NCI-H128 (cell line): ENCODE results near the gene CCDC61.
A peak's percentile ranks its signal among the peaks of the same experiment; 100 is the strongest.

ENCODE experiments used
- DNase-seq: peaks from one replicate; lab custom pipeline; 2025; ENCODE audit not compliant: unreplicated experiment; lab: John Stamatoyannopoulos, UW

Gene CCDC61

DNA sequence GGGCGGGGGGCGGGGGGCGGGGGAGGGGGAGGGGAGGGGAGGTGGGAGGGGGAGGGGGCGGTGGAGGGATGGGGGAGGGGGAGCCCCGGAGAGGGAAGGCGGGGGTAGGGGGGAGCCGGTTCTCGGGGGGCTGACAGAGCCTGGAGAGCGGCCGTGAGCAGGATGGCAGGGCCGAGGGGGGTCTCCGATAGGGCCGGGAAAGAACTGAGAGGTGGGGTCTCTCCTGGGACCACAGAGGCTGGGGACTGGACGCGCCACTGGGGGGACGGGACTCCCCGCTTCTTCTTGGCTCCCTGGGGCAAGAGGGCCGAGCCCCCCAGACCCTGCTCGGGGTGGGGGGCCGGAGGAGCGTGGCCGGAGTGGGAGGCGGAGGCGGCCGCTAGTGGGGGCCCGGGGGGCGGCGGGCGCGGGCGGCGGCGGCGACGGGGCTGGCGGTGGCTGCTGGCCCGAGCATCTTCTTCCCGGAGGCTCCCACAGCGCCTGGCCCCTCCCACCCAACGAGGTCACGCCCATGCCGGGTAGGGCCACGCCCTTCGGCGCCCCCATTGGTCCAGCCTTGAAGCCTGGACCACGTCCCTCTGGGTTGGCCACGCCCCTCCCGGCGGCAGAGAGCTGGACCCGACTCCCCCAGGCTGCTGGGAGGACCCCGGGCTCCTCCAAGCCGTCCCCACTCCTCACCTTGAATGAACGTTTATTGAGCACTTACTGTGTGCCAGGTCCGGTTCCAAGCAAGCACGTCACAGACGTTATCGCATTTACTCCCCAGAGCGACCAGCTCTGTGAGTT lies 21.5 kb upstream of the CCDC61 start, which contains the start of gene NOVA2:
Gene NOVA2 (minus strand): TSS at position 313 of the 786 bp plus-strand sequence. CDS start 514 bp downstream, outside the sequence.
- DNase-seq, result peak; percentile 79

DNA sequence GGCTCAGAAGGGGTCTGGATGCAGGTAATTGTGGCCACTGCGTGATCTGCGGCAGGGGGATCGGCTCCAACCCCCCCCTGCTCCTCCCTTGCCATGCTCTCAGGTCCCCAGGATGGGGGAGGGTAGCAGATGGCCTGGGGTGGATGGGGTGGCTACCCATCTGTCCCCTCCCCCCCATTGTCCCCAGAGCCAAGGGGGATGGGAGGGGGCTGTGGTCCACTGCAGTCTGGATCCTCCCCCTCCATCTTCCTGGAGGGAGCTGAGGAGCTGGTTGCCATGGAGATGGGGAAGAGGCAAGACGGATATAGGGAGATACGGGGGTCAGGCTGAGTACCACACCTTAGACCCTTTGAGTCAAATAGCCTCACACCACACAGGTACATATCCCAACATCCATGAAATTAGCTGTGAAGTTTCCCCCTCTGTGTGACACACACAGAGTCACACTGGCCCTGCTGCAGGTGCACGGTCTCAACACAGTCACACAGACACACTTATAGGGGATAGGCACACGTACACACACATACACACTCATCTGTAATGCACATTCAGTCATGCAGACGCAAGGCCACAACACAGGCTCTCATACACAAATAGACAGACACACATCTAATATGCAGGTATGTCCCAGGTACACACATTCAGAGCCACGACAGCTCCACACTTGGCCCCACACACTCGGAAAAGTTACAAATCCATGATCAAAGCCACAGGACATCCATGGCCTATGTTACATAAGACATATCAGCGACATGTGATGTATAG lies 19.8 kb upstream of the CCDC61 start:
- no peak for DNase-seq

DNA sequence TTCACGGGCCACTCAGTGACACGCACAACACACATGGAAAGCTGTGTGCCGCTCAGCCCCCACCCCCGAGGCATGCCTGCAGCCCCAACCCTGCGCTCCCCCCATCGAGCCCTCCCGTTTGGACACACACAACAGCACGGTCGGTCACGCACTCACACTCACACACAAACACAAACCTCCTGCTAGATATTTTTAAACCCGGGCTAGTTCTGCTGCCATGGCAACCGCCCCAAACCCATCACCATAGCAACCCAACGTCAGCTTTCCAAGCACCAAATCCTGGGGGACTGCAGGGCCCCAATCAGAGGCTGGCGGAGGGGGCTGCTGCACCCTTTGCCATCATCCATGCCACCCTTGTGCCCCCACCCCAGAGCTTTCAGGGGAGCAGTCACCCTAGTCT lies 19.1 kb upstream of the CCDC61 start:
- no peak for DNase-seq

DNA sequence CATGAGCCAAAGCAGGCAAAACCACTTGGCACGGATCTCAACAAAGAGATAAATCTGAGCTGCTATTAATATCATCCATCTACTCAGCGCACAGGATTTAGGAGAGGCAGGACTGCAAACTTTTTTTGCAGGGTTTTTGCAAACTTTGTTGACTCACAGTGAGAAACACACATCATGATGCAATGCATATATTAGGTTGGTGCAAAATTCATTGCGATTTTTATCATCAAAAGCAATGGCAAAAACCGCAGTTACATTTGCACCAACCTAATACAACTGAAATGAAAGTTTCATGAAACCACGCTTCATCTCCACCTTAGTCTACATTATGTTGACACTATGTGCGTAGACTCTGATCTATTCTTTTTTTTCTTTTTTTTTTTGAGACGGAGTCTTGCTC lies 17.1 kb upstream of the CCDC61 start:
- no peak for DNase-seq

DNA sequence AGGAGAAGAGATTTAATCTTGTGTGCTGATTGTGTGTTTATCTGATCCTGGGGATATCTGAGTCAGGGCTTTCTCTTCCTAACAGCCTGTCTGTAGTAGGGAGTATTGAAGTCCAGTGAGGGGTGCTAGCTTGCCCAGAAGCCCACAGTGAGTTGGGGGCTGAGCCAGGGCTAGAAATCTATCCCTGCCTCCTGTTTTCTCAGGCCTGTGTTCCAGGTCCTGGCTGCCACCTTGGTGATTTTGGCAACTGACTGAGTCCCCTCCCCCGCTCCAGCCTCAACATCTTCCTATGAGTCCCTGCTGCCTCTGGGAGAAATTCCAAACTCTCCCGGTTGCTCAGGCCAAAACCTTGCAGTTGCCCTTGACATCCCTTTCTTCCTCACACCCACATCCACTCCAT lies 13.9 kb upstream of the CCDC61 start:
- no peak for DNase-seq

DNA sequence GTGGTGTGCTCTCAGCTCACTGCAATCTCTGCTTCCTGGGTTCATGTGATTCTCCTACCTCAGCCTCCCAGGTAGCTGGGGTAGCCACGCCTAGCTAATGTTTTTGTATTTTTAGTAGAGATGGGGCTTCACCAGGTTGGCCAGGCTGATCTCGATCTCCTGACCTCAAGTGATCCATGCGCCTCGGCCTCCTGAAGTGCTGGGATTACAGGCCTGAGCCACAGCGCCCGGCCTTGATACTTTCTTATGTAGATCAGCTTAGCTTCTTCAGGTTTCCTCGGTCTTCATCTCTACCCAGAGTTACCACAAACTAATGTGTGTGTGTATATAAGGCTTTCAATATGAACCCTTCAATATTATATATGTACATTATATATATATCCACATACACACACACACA lies 9.9 kb upstream of the CCDC61 start:
- DNase-seq, result no peak

DNA sequence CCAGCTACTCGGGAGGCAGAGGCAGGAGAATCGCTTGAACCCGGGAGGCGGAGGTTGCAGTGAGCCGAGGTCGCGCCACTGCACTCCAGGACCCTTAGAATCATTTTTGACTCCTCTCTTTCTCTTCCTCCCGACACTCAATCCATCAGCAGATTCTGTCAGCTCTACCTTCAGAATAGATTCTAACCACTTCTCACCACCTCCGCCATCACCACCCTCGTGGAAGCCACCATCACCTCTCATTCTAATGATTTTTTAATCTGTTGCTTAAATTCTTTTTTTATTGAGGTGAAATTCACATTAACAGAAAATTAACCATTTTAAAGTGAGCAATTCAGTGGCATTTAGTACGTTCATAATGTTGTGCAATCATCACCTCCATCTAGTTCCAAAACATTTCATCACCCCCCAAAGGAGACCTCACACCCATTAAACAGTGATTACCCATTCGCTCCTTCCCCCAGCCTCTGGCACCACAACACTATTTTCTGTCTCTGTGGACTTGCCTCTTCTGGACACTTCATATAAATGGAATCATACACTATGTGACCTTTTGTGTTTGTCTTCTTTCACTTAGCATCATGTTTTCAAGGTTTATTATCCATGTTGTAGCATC lies 5.0 kb upstream of the CCDC61 start:
- no peak for DNase-seq

DNA sequence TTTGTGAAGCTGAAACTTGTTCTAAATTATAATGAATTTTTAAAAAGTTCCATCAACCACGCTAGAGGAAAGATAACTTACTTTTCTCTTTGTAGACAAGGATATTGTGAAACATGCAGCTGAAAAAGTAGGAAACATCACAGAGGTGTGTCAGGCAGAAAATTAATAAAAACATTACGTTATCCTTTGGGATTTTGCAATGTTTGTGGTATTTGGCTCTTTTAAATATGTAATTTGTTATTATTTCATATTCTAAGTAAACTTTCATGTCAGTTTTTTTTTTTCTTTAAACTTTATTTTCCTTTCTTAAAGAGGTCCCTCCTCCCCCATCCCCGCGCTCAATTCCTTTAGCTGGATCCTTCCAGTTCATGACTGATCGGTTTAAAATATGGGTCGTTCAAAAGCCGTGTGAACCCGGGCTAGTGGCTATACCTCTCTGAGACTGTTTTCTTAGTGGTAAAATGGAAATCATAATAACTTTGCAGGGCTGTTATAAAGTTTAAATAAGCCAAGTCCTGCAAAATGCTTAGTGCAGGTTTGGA lies 740 bp upstream of the CCDC61 start:
- no peak for DNase-seq

DNA sequence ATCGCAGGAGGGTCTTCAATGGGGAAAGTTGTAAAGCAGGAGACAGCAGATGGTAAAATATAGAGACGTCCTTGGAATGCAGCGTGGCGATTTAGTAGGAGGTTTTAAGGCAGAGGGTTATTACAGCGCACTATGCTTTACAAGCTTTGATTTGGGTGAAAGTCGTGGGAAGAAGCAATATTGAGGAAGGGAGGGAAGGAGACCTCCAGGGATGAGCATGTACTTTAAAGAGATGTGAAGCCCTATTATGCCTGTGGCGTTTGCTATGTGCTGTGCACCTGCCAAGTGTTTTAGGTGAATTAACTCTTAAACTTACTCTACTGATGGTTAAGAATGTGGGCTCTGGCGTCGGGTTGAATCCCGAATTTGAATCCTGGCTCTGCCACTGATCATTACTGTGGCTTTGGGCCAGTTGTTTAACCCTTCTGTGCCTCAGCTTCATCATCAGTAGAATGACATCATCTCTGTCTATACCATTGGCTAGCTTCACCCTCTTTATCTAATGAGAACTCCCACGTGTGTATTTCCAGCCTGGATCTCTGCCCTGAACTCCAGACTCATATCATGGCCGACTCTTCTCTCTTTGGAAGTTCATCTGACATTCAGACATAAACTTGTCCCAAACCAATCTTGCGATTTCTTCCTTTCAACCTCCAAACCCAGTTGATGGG lies 583 bp downstream of the CCDC61 start:
- DNase-seq, result no peak

DNA sequence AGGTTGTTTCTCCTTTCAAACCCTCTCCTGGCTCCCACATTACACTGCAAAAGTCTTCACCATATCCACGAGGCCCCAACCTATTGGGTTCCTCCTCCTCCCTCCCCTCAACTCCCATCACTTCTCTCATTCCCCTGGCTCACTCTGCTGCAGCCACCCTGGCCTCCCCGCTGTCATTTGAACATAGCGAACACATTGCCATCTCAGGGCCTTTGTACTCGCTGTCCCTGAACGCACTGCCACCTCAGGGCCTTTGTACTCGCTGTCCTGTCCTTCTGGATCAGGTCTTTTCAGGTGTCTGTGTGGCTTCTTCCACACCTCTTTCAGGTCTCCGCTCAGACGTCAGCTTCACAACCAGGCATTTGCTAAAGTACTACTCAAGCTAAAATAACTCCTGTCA lies 1.7 kb downstream of the CCDC61 start:
- DNase-seq, result no peak

DNA sequence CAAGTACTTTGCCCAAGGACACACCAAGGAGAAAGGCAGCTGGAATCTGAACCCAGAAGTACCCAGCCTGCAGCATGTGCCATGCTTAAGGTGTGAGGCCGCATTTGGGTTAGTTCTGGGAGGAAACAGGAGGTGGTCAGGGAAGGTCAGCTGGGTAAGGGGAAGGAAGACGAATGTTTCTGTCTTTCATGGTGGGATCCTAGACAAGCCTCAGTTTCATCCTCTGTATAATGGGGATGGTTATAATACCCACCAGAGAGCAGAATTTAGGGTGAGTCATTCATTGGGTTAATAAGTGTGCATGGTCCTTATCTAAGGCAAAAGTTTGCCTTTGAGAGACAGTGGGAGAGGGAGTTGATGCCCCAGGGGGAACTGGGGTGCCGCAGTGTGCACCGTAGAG lies 3.6 kb downstream of the CCDC61 start:
- DNase-seq, result no peak

DNA sequence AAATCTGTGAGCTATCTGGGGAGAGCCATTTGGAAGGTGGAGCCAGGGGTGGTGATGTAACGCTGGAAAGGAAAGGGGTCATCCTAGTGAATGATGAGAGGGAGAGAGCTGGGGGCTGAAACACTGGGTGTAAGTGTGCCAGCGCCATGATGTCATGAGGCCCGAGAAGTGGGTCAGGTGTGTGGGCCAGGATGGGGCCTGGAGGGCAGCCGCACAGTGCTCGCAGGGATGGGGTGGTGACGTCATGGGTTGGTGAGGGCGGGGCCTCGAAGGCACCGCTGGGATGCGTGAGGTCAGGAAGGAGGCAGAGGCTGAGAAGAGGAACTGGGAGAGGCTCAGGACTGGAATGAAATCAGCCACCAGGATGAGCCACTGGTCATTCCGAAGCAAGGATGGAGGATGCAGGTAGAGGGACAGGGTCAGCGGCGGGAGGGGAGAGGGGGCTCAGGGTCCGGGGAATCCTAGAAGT lies 4.4 kb downstream of the CCDC61 start:
- DNase-seq, result no peak

DNA sequence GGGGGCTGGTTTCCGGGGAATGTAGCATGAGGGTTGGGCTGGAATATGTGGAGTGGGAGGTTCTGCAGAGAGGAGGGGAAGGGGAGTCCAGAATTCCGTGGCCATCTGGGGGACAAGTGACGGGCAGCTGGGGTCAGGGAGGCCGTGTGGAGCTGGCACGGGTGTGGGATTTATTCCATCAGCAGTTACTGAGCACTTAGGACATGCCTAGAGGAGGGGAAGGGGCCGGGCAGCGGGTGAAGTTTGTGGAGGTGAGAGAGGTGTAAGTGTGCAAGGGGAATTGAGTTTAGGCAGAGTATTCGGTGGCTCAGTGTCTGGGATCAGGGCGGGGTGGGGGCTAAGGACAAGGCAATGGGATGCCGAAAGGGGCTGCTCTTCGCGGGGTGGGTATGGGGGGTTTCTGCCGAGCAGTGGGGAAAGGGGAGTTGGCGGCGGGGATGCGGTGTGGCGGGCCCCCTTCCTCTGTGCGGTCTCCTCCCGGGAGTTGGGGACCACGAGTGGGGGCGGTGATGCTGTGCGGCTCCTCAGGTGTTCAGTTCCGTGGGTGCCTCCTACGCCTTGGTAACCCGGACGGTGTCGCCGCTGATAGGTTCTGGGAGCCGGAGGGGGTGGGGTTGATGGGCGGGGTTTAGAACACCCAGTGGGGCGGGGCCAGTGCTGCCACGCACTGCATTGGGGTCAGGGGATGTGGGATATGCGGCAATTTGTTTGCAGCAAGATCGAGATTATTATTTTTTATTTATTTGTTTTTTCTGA lies 5.4 kb downstream of the CCDC61 start:
- DNase-seq, result no peak

DNA sequence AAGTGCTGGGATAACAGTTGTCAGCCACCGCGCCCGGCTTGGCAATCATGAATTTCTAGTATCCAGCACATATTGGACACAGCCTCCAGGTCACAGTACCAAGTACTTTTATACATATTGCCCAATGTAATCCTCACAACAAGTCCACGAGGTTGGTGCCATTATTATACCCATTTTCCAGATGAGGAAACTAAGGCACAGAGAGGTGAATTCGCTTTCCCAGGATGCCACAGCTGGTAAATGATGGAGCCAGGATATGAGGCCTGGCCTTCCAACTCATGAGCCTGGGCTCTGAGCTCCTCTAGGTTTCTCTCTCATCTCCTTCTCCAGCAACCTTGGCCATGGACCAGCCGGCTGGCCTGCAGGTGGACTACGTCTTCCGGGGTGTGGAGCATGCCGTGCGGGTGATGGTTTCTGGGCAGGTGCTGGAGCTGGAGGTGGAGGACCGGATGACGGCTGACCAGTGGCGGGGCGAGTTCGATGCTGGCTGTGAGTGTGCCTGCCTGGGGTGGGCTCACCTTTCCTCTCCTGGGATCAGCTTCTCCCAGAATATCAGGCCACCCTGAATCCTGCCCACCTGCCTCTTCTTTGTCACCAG lies 7.5 kb downstream of the CCDC61 start:
- DNase-seq, result no peak

DNA sequence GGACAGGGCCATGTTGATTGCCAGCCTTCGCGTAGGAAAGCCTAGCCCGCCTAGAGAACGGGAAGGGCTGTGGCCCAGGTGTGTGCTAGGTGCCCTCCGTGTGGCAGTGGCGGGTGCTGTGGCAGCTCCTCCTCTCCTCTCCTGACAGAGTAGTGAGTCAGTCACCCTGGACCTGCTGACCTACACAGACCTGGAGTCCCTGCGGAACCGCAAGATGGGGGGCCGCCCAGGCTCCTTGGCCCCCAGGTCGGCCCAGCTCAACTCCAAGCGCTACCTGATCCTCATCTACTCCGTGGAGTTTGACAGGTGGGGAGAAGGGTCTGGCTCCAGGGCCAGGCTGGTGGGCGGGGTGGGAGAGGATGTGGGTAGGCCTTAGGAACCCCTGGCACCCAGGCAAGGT lies 11.1 kb downstream of the CCDC61 start:
- DNase-seq, result no peak

DNA sequence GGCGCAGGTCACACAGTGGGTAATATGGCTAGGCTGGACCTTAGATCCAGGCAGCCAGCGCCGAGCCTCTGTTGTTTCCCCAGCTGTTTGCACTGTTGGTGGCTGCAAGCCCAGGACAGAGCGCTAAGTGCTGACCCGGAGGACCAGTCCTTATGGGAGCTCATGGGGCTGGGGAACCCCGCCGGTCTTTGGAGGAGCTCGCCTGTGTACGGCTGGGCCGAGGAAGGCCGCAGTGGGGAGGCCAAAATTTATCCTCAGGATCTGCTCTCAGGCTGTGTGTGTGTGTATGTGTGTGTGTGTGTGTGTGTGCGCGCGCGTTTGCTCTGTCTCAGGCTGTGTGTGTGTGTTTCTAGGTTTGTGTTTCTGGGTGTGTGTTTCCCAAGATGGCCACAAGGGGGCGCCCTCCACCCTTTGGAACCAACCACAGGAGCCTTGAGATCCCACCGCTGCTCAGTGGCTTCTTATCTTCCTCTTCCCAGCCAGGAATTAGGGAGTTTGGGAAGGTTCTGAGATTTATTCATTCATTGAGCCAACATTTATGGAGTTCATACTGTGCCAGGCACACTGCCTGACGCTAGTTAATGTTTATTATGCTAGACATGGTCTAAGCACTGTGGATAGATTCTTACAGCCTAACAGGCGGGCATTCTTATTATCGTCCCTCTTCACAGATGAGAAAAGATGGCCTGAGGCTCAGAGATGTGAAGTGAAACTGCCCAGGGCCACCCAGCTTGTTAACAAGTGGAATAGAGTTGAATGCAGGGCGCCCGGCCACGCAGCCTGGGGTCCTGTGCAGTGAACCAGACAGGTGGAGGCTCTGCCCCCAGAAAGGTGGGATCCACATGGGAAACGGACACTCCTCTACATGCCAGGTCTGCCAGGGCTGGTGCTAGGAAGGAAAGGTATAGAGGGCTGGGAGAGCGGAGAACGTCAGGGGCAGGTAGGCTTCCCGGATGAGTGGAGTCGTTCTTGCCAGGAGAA lies 14.6 kb downstream of the CCDC61 start:
- peak; percentile 28 for DNase-seq

DNA sequence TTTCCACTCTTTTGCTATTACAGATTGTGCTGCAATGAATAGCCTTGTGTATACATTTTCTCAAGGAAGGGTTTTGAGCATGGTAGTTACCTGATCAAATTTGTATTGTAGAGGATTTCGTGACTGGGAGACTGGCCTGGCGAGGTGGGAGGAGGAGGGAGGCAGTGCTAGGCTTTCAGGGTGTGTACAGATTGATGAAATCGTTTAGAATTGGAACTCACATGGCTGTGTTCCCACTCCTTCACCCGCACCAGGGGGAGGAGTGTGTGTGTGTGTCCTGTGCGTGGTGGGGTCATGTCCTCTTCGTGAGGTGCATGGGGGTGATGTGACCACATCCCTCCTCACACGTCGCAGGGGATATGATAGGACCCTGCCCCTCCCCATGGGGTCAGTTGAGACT lies 19.3 kb downstream of the CCDC61 start:
- DNase-seq, result no peak

DNA sequence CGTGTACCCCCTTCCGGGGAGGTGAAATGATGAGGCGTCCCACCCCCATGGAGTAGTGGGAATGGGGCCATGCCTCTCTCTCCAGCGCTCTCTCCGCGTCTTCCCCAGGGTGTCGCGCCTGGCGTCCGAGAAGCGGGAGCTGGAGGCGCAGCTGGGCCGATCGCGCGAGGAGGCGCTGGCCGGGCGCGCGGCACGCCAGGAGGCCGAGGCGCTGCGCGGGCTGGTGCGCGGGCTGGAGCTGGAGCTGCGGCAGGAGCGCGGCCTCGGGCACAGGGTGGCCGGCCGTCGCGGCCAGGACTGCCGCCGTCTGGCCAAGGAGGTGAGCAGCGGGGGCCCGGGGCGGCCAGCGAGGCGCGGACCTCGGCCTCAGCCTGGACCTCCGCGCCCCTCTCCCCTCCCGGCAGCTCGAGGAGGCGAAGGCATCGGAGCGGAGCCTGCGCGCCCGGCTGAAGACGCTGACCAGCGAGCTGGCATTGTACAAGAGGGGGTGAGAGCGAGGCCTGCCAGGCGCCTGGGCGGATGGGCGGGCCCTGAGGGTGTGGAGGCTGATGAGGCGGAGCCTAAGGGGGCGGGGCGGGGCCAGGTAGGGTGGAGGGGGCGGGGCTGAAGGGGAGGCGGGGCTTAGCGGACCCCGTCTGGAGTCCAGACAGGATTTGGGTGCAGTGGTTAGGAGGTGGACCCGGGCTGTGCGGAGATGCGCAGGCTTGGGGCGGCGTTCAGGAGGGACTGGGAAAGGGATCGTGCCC lies 19.8 kb downstream of the CCDC61 start:
- DNase-seq, result peak; percentile 52
